ENCODE data around the gene EDC4.
"Not testable (repeated sequence)": the region's sequence is repeated elsewhere in the genome, so short reads cannot be mapped to it uniquely, and the experiment has no call there.

EDC4 gene

DNA sequence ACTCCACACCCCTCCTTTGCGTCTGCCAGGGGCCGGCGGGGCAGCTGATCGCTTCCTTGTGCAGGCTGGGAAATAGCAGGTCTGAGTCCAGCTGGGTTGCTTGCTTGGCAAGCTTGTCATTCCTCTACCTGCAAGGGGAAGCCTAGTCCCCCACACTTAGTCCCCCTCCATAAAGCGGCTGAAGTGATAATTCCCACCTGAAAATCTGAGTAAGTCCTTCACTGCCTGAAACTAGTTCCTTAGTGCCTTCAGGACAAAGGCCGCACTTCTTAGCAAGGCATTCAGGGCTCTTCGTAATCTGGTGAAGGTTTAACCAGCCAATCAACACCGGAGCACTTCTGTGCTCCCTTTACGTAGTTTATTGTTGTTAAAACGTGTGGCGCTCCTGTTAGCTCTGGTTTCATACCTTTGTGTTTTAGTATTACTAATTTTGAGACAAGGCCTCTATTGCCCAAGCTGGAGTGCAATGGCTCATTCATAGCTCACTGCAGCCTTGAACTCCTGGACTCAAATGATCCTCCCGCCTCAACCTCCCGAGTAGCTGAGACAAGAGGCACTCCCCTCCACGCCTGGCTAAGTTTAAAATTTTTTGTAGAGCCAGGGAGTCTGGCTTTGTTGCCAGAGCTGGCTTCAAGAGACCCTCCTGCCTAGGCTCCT lies 21.0 kb downstream of the EDC4 start:
- DNase-seq = peak in 2 of 58 donors; percentile 29 to 47

GRCh38 chr16:67897231-67897630 lies 24.4 kb downstream of the EDC4 start:
- peak in 10 of 58 donors; percentile 8 to 57 (median 24) for DNase-seq

GRCh38 chr16:67901734-67902133 lies 28.9 kb downstream of the EDC4 start:
- no peak for DNase-seq

GRCh38 chr16:67902831-67903230 lies 30.0 kb downstream of the EDC4 start:
- DNase-seq = no peak

GRCh38 chr16:67907397-67908180 lies 34.7 kb downstream of the EDC4 start:
- DNase-seq = no peak

DNA sequence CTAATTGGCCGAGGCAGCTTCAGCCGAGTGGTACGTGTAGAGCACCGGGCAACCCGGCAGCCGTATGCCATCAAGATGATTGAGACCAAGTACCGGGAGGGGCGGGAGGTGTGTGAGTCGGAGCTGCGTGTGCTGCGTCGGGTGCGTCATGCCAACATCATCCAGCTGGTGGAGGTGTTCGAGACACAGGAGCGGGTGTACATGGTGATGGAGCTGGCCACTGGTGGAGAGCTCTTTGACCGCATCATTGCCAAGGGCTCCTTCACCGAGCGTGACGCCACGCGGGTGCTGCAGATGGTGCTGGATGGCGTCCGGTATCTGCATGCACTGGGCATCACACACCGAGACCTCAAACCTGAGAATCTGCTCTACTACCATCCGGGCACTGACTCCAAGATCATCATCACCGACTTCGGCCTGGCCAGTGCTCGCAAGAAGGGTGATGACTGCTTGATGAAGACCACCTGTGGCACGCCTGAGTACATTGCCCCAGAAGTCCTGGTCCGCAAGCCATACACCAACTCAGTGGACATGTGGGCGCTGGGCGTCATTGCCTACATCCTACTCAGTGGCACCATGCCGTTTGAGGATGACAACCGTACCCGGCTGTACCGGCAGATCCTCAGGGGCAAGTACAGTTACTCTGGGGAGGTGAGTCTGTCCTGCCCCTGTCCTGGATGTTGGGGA lies 36.3 kb downstream of the EDC4 start:
- DNase-seq = no peak

- peak in 53 of 58 donors; percentile 9 to 94 (median 71) for DNase-seq
Observed at GRCh38 chr16:67910158-67910557, 37.3 kb downstream of the EDC4 start.

DNA sequence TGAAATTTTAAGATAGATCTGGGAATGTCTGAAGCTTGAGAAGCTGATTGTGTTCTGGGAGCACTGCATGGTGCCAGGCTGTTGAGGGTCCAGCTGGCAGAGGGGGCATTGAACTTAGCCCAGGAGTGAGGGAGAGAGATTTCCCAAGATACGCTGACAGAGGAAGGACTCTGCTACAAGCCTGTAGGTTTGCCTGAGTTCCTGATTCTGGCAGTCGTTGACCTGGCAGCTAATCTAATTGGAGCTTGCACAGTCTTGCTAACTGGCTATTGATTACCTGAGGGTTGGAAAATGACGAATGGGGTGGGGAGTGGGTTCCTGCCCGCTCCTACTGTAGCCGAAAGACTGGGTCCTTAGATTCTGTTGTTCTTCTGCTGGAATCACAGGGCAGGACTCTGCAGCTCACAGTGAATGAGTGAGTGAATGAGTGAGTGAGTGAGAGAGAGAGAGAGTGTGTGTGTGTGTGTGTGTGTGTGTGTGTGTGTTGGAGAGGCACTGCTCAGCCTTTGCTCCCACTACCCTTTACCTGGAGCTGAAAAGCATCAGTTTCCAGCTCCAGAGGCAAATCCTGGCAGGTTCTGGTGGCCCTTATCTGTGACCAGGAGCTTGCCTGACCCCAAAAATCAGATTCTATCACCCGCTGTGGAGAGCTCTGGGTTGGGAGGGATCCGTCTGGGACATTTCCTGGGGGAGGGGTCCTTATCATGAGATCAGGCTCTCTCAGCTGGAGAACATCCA lies 42.1 kb downstream of the EDC4 start:
- no peak for DNase-seq

DNA sequence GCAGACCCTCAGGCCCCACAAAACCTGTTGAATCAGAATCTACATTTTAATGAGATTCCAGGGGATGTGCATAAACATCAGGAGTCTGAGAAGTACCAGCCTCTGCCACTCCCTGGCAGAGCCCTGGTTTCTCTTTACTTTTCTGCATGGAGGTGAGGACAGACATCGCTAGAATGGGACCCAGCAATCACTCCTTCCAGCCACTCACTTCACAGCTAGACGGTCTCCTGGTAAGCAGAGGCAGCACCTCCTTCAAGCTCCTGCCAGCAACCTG lies 42.6 kb downstream of the EDC4 start:
- not testable (repeated sequence) for DNase-seq

DNA sequence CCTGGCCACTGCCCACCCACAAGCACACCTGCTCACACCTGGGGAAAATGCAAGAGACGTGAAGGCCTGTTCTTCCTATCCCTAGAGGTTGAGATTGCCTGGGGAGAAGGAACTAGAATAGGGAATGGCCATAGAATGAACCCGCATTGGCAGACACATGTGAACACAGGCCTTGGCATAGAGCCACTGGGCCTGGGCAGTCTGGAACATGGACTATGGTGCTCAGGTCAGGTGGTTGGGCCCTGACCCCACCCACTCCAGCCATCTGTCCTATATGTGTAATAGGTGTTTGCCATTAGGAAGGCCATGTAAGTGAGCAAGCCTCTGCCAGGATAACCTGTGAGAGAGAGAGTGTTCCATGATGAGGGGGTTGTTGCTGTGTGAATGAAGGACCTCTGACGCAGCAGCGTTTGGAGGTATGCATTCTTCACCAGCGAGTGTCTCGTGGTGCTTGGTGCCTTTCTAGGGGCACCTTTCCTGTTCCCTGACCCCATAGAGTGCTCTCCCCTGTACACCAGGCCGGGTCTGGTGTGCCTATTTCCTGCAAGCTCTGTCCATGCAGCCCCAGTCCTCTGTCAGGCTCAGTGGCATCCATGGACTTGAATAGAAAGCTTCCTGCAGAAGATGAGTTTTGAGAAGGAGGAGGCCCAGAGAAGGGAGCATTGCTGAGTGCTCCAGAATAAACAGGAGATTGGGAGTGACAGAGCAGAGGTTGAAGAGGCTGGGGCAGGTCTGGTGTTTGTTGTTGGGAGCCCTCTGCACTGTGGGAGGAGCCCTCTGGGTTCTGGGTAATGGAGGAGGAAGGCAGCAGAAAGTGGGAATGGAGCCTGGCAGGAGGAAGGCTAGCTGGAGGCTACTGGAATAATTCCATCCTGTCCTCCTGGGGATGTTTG lies 43.2 kb downstream of the EDC4 start:
- no peak for DNase-seq

GRCh38 chr16:67917140-67917851 lies 44.4 kb downstream of the EDC4 start:
- peak in 49 of 58 donors; percentile 23 to 83 (median 57) for DNase-seq

- DNase-seq = peak in 9 of 58 donors; percentile 21 to 62 (median 54)
Observed at GRCh38 chr16:67917852-67918236, 45.0 kb downstream of the EDC4 start.

DNA sequence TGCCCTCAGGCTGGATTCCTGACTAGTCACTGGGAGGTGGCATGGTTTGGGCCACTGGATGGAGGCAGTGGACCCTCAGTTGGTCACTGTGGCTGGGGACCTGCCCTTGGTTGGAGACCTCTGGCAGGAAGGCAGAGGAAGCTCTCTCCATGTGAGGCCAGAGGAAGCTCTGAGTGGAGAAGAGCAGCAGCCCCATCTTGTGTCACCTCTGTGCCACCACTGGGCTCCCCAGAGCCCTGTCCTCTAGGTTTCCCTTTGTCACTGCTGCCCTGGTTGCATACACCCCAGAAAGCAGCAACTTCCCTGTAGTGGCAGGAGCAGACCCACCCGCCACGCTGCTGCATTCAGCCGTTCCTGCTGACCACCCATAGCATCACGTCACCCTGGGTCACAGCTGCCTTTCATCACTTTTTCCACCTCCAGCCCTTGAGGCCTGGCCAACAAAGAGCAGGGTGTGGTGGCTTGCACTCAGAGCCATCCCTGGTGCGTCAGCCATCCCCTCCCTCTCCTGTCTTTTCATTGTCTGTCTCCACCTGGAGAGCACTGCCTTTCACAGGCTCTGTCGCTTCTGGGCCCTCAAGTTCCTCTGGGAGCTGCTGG lies 46.9 kb downstream of the EDC4 start:
- DNase-seq = no peak

GRCh38 chr16:67922221-67922620 lies 49.4 kb downstream of the EDC4 start:
- peak in 2 of 58 donors; percentile 17 to 42 for DNase-seq

GRCh38 chr16:67922740-67923139 lies 49.9 kb downstream of the EDC4 start:
- DNase-seq = no peak

- DNase-seq = peak in 22 of 58 donors; percentile 19 to 58 (median 36)
Observed at GRCh38 chr16:67923414-67924116, 50.7 kb downstream of the EDC4 start.

- peak in 2 of 58 donors; percentile 16 to 41 for DNase-seq
Observed at GRCh38 chr16:67924140-67924906, 51.5 kb downstream of the EDC4 start.

GRCh38 chr16:67926181-67926750 lies 53.4 kb downstream of the EDC4 start:
- DNase-seq = peak in 39 of 58 donors; percentile 20 to 70 (median 42)

Data from anterior cingulate cortex (tissue), 58 donors.